ENCODE measurements around the gene ARR3. TPM values are rescaled to one million over a fixed set of nuclear protein-coding genes. Genes with fewer than 3 reads are reported as not detected.
"Not testable (repeated sequence)": the region's sequence is repeated elsewhere in the genome, so short reads cannot be mapped to it uniquely, and the experiment has no call there.

The ARR3 gene
- total and polyA plus RNA-seq, 5 donors from 2014 or later = not detected

DNA sequence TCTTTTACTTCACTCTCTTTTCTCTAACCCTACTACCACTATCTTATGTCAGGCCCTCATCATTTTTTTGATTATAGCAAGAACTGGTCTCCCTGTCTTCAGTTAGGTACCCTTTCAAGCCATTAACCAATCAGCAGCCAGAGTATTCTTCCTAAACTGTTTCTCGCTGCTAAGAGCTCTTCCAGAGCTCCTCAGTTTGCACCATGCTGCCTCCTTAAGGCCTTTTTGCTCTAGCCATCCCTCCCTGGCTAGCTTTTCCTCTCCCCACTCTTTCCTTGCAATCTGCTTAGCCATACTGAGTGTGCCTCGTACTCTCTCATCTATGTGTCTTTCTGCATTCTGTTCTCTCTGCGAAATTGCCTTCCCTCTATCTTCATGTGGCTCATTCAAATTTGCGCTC is 54.6 kb downstream of the ARR3 start:
- no peaks in the 10 kb centered on the region for H3K27me3 ChIP-seq (ENCODE audit: control insufficient read depth, insufficient read depth, low read length)
- no peaks in the 10 kb centered on the region for H3K9me3 Mint-ChIP-seq
- H3K27me3 Mint-ChIP-seq = no peaks in the 10 kb centered on the region
- no peak overlapping the region for H3K4me3 Mint-ChIP-seq
- H3K4me3 ChIP-seq (ENCODE audit: low read depth, low read length) = no peak overlapping the region
- no peaks in the 10 kb centered on the region for H3K36me3 Mint-ChIP-seq
- ATAC-seq (ENCODE audit: low read depth in 2 of 2) (no peak), DNase-seq (no peak)
- H3K36me3 ChIP-seq (ENCODE audit: control insufficient read depth, insufficient read depth, low read length) = no peaks in the 10 kb centered on the region
- H3K27ac ChIP-seq (ENCODE audit: insufficient read depth, low read length, poor library complexity, severe bottlenecking) = no peak overlapping the region
- peak overlapping the region in 1 of 3 donors; percentile 70 for H3K27ac Mint-ChIP-seq
- no peaks in the 10 kb centered on the region for H3K4me1 Mint-ChIP-seq
- no peaks in the 10 kb centered on the region for H3K4me1 ChIP-seq (ENCODE audit: control insufficient read depth, insufficient read depth, low read length, poor library complexity, severe bottlenecking)
- H3K9me3 ChIP-seq (ENCODE audit: control insufficient read depth in 2 of 2, low read length in 2 of 2) = no peaks in the 10 kb centered on the region

DNA sequence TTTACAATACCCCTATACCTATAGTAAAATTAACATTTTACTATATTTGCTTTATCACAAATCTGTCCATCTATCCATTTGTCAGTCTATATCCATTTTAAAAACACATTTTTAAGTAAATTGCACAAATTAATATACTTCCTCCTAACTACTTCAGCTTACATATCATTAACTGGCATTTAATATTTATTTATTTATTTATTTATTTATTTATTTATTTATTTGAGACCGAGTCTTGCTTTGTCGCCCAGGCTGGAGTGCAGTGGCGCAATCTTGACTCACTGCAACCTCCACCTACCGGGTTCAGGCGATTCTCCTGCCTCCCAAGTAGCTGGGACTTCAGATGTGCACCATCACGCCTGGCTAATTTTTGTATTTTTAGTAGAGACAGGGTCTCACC is 55.5 kb downstream of the ARR3 start:
- H3K9me3 ChIP-seq (ENCODE audit: control insufficient read depth in 2 of 2, low read length in 2 of 2); H3K4me3 ChIP-seq (ENCODE audit: low read depth, low read length); H3K9me3 Mint-ChIP-seq; H3K4me1 ChIP-seq (ENCODE audit: control insufficient read depth, insufficient read depth, low read length, poor library complexity, severe bottlenecking); H3K27me3 Mint-ChIP-seq; H3K4me1 Mint-ChIP-seq; H3K4me3 Mint-ChIP-seq; H3K27ac ChIP-seq (ENCODE audit: insufficient read depth, low read length, poor library complexity, severe bottlenecking); H3K36me3 ChIP-seq (ENCODE audit: control insufficient read depth, insufficient read depth, low read length); H3K36me3 Mint-ChIP-seq; DNase-seq; H3K27me3 ChIP-seq (ENCODE audit: control insufficient read depth, insufficient read depth, low read length); ATAC-seq (ENCODE audit: low read depth in 2 of 2); H3K27ac Mint-ChIP-seq: not testable (repeated sequence)

- no peak for ATAC-seq (ENCODE audit: low read depth in 2 of 2)
- no peaks in the 10 kb centered on the region for H3K27me3 Mint-ChIP-seq
- no peak overlapping the region for H3K27ac Mint-ChIP-seq
- H3K36me3 Mint-ChIP-seq = no peaks in the 10 kb centered on the region
- Histone ChIP-seq H3K9me3 (ENCODE audit: control insufficient read depth in 2 of 2, low read length in 2 of 2) (no peaks in the 10 kb centered on the region), H3K4me3 (ENCODE audit: low read depth, low read length) (no peak overlapping the region), H3K4me1 (ENCODE audit: control insufficient read depth, insufficient read depth, low read length, poor library complexity, severe bottlenecking) (no peaks in the 10 kb centered on the region), H3K36me3 (ENCODE audit: control insufficient read depth, insufficient read depth, low read length) (no peaks in the 10 kb centered on the region), H3K27me3 (ENCODE audit: control insufficient read depth, insufficient read depth, low read length) (no peaks in the 10 kb centered on the region), H3K27ac (ENCODE audit: insufficient read depth, low read length, poor library complexity, severe bottlenecking) (no peak overlapping the region)
- no peaks in the 10 kb centered on the region for H3K9me3 Mint-ChIP-seq
- H3K4me3 Mint-ChIP-seq = no peak overlapping the region
- H3K4me1 Mint-ChIP-seq = no peaks in the 10 kb centered on the region
- no peak for DNase-seq
Measured at GRCh38 chrX:70324326-70324725, 56.2 kb downstream of the ARR3 start.

- H3K9me3 Mint-ChIP-seq = no peaks in the 10 kb centered on the region
- no peaks in the 10 kb centered on the region for H3K27me3 ChIP-seq (ENCODE audit: control insufficient read depth, insufficient read depth, low read length)
- no peaks in the 10 kb centered on the region for H3K36me3 ChIP-seq (ENCODE audit: control insufficient read depth, insufficient read depth, low read length)
- no peak overlapping the region for H3K4me3 ChIP-seq (ENCODE audit: low read depth, low read length)
- peak overlapping the region in 1 of 4 donors; percentile 21 for H3K4me3 Mint-ChIP-seq
- no peaks in the 10 kb centered on the region for H3K36me3 Mint-ChIP-seq
- no peak overlapping the region for H3K27ac ChIP-seq (ENCODE audit: insufficient read depth, low read length, poor library complexity, severe bottlenecking)
- H3K27ac Mint-ChIP-seq = no peak overlapping the region
- ATAC-seq (ENCODE audit: low read depth in 2 of 2) (no peak), DNase-seq (no peak)
- H3K27me3 Mint-ChIP-seq = no peaks in the 10 kb centered on the region
- H3K4me1 ChIP-seq (ENCODE audit: control insufficient read depth, insufficient read depth, low read length, poor library complexity, severe bottlenecking) = no peaks in the 10 kb centered on the region
- no peaks in the 10 kb centered on the region for H3K9me3 ChIP-seq (ENCODE audit: control insufficient read depth in 2 of 2, low read length in 2 of 2)
- H3K4me1 Mint-ChIP-seq = peaks cover 0 to 7% (median 0%) of the 10 kb centered on the region in 4 donors
Measured at GRCh38 chrX:70331161-70331560, 63.0 kb downstream of the ARR3 start.

Other genes starting within 250 kb of the ARR3 start
- not detected for gene AWAT2, start 218.4 kb upstream of the ARR3 start, total RNA-seq
- not detected for gene AWAT2, start 218.4 kb upstream of the ARR3 start, polyA plus RNA-seq
- gene OTUD6A, start 205.9 kb upstream of the ARR3 start, total RNA-seq = not detected
- gene OTUD6A, start 205.9 kb upstream of the ARR3 start, polyA plus RNA-seq = not detected
- 64.0 TPM for gene IGBP1, start 134.9 kb upstream of the ARR3 start, total RNA-seq
- gene IGBP1, start 134.9 kb upstream of the ARR3 start, polyA plus RNA-seq = 10 to 100 TPM; 75.9 to 91.3 (median 81.6) TPM
- not detected for gene DGAT2L6, start 90.9 kb upstream of the ARR3 start, total RNA-seq
- not detected for gene DGAT2L6, start 90.9 kb upstream of the ARR3 start, polyA plus RNA-seq
- not detected for gene AWAT1, start 33.7 kb upstream of the ARR3 start, total RNA-seq
- gene AWAT1, start 33.7 kb upstream of the ARR3 start, polyA plus RNA-seq = not detected
- 0.39 TPM for gene P2RY4, start 8.1 kb upstream of the ARR3 start, total RNA-seq
- gene P2RY4, start 8.1 kb upstream of the ARR3 start, polyA plus RNA-seq = not detected
- not detected for gene RAB41, start 13.8 kb downstream of the ARR3 start, total RNA-seq
- under 1 TPM in 1 of 4 donors, not detected in 3; 0.37 TPM for gene RAB41, start 13.8 kb downstream of the ARR3 start, polyA plus RNA-seq
- 18.7 TPM for gene PDZD11, start 21.6 kb downstream of the ARR3 start, total RNA-seq
- 10 to 100 TPM; 53.7 to 84.3 (median 64.4) TPM for gene PDZD11, start 21.6 kb downstream of the ARR3 start, polyA plus RNA-seq
- gene KIF4A, start 21.8 kb downstream of the ARR3 start, total RNA-seq = 0.42 TPM
- gene KIF4A, start 21.8 kb downstream of the ARR3 start, polyA plus RNA-seq = 1 to 10 TPM in 1 of 4 donors, under 1 TPM in 3; 0.34 to 1.2 (median 0.55) TPM
- not detected for gene GDPD2, start 155.0 kb downstream of the ARR3 start, total RNA-seq
- gene GDPD2, start 155.0 kb downstream of the ARR3 start, polyA plus RNA-seq = not detected
- gene DLG3, start 176.5 kb downstream of the ARR3 start, total RNA-seq = 20.7 TPM
- 1 to 10 TPM; 7.3 to 9.7 (median 9.1) TPM for gene DLG3, start 176.5 kb downstream of the ARR3 start, polyA plus RNA-seq